ENCODE data around the gene PRRT1B. TPM values are rescaled to one million over a fixed set of nuclear protein-coding genes. Genes with fewer than 3 reads are reported as not detected.
A peak's percentile ranks its signal among the peaks of the same experiment; 100 is the strongest.

The PRRT1B gene
- total and polyA plus RNA-seq, 2 donors (not counting 1 experiment from before 2014, with no cell fraction given), result not detected

- Histone ChIP-seq H3K79me2 (ENCODE audit: control insufficient read depth, insufficient read depth, low read length) (no peaks in the 10 kb centered on the region), H3K9me3 (ENCODE audit: control insufficient read depth, insufficient read depth, low read depth, low read length) (no peaks in the 10 kb centered on the region), H3K4me3 (replicated peaks in 1 of 4; ENCODE audit: control extremely low read depth in 1 of 4, insufficient read depth in 1 of 4, low read depth in 3 of 4, low read length in 4 of 4) (no peak overlapping the region), H4K20me1 (ENCODE audit: control insufficient read depth, extremely low read depth, insufficient read depth, low read length) (no peaks in the 10 kb centered on the region), H3K36me3 (ENCODE audit: control insufficient read depth, insufficient read depth, low read length) (peaks cover 2% of the 10 kb centered on the region), H3K27ac (ENCODE audit: insufficient read depth, low read length) (no peak overlapping the region), H3K27me3 (ENCODE audit: control insufficient read depth, insufficient read depth, low read length) (no peaks in the 10 kb centered on the region), H3K9ac (ENCODE audit: insufficient read depth, low read length) (no peak overlapping the region), H3K4me1 (ENCODE audit: control insufficient read depth, extremely low read depth, insufficient read depth, low read length) (peaks cover 15% of the 10 kb centered on the region), H3K4me2 (ENCODE audit: extremely low read depth, insufficient read depth, low read length) (no peak overlapping the region), H2AFZ (ENCODE audit: low read length) (no peak overlapping the region)
- DNase-seq (ENCODE audit: low read depth in 2 of 2), result no peak
- TF ChIP-seq, protein P1, sequence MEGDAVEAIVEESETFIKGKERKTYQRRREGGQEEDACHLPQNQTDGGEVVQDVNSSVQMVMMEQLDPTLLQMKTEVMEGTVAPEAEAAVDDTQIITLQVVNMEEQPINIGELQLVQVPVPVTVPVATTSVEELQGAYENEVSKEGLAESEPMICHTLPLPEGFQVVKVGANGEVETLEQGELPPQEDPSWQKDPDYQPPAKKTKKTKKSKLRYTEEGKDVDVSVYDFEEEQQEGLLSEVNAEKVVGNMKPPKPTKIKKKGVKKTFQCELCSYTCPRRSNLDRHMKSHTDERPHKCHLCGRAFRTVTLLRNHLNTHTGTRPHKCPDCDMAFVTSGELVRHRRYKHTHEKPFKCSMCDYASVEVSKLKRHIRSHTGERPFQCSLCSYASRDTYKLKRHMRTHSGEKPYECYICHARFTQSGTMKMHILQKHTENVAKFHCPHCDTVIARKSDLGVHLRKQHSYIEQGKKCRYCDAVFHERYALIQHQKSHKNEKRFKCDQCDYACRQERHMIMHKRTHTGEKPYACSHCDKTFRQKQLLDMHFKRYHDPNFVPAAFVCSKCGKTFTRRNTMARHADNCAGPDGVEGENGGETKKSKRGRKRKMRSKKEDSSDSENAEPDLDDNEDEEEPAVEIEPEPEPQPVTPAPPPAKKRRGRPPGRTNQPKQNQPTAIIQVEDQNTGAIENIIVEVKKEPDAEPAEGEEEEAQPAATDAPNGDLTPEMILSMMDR (conservative IDR thresholded peaks at IDR 0.05 in 1 of 2, IDR thresholded peaks at IDR 0.05 in 1 of 2; ENCODE audit: low read depth in 1 of 2, low read length in 2 of 2), result no peak
- TF ChIP-seq EZH2 (IDR thresholded peaks at IDR 0.05; ENCODE audit: low read length, missing control alignments), result no peak
These were observed 58.6 kb downstream of the PRRT1B start for GRCh38 chr9:131603711-131604439.

DNA sequence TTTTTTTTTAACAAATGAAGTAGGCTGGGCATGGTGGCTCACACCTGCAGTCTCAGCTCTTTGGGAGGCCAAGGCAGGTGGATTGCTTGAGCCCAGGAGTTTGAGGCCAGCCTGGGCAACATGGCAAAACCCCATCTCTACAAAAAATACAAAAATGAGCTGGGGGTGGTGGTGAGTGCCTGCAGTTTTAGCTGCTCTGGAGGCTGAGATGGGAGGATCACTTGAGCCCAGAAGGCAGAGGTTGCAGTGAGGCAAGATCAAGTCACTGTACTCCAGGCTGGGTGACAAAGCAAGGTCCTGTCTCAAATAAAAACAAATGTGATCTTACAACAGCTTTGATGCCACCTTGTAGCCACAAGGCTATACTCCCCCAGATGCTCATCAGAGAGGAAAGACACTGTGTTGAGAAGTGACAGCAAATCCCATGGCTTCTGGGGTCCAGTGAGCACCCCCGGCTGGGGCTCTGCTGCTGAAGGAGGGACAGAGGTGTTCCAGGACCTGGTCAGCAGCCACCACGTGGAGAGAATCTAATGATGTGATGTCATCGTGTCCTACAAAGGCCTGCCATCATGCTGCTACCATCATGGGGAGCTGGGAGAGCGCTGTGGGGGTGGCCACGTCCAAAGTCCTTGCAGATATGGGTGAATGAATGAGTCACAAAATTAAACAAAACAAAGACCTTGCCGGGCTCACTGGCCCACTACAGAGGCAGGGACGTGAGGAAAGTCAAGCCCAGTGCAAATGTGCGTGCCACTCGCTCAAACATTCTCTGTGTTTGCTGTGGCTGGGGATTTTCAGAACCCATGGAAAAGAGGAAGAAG is 60.7 kb downstream of the PRRT1B start:
- Histone ChIP-seq H3K4me1 (ENCODE audit: control insufficient read depth, extremely low read depth, insufficient read depth, low read length) (peaks cover 35% of the 10 kb centered on the region), H2AFZ (ENCODE audit: low read length) (no peak overlapping the region), H4K20me1 (ENCODE audit: control insufficient read depth, extremely low read depth, insufficient read depth, low read length) (no peaks in the 10 kb centered on the region), H3K4me3 (replicated peaks in 1 of 4; ENCODE audit: control extremely low read depth in 1 of 4, insufficient read depth in 1 of 4, low read depth in 3 of 4, low read length in 4 of 4) (no peak overlapping the region), H3K9me3 (ENCODE audit: control insufficient read depth, insufficient read depth, low read depth, low read length) (no peaks in the 10 kb centered on the region), H3K79me2 (ENCODE audit: control insufficient read depth, insufficient read depth, low read length) (no peaks in the 10 kb centered on the region), H3K9ac (ENCODE audit: insufficient read depth, low read length) (no peak overlapping the region), H3K36me3 (ENCODE audit: control insufficient read depth, insufficient read depth, low read length) (peaks cover 2% of the 10 kb centered on the region), H3K4me2 (ENCODE audit: extremely low read depth, insufficient read depth, low read length) (no peak overlapping the region), H3K27me3 (ENCODE audit: control insufficient read depth, insufficient read depth, low read length) (no peaks in the 10 kb centered on the region), H3K27ac (ENCODE audit: insufficient read depth, low read length) (no peak overlapping the region)
- DNase-seq (ENCODE audit: low read depth in 2 of 2), result peak in 1 of 2 donors; percentile 63
- TF ChIP-seq EZH2 (IDR thresholded peaks at IDR 0.05; ENCODE audit: low read length, missing control alignments), result no peak
- TF ChIP-seq, protein P1 (conservative IDR thresholded peaks at IDR 0.05 in 1 of 2, IDR thresholded peaks at IDR 0.05 in 1 of 2; ENCODE audit: low read depth in 1 of 2, low read length in 2 of 2), result no peak

GRCh38 chr9:131606896-131607567 is 61.7 kb downstream of the PRRT1B start:
- no peak overlapping the region for H3K4me2 ChIP-seq (ENCODE audit: extremely low read depth, insufficient read depth, low read length)
- H3K4me3 ChIP-seq (replicated peaks in 1 of 4; ENCODE audit: control extremely low read depth in 1 of 4, insufficient read depth in 1 of 4, low read depth in 3 of 4, low read length in 4 of 4), result no peak overlapping the region
- no peaks in the 10 kb centered on the region for H3K79me2 ChIP-seq (ENCODE audit: control insufficient read depth, insufficient read depth, low read length)
- H4K20me1 ChIP-seq (ENCODE audit: control insufficient read depth, extremely low read depth, insufficient read depth, low read length), result no peaks in the 10 kb centered on the region
- TF ChIP-seq, protein P1 (conservative IDR thresholded peaks at IDR 0.05 in 1 of 2, IDR thresholded peaks at IDR 0.05 in 1 of 2; ENCODE audit: low read depth in 1 of 2, low read length in 2 of 2), result no peak
- no peak for TF ChIP-seq EZH2 (IDR thresholded peaks at IDR 0.05; ENCODE audit: low read length, missing control alignments)
- DNase-seq (ENCODE audit: low read depth in 2 of 2), result no peak
- no peaks in the 10 kb centered on the region for H3K9me3 ChIP-seq (ENCODE audit: control insufficient read depth, insufficient read depth, low read depth, low read length)
- H2AFZ ChIP-seq (ENCODE audit: low read length), result no peak overlapping the region
- peaks cover 36% of the 10 kb centered on the region for H3K4me1 ChIP-seq (ENCODE audit: control insufficient read depth, extremely low read depth, insufficient read depth, low read length)
- H3K36me3 ChIP-seq (ENCODE audit: control insufficient read depth, insufficient read depth, low read length), result peaks cover 2% of the 10 kb centered on the region
- no peak overlapping the region for H3K27ac ChIP-seq (ENCODE audit: insufficient read depth, low read length)
- no peaks in the 10 kb centered on the region for H3K27me3 ChIP-seq (ENCODE audit: control insufficient read depth, insufficient read depth, low read length)
- H3K9ac ChIP-seq (ENCODE audit: insufficient read depth, low read length), result no peak overlapping the region

Data from fibroblast of lung (primary cell).